Fibroblast of mammary gland (primary cell): ENCODE results near the gene SEZ6L.

Experiments used
- DNase-seq: peaks from one replicate; pipeline ENCODE4 v3.0.0-alpha.2; 2010; ENCODE audit warnings: low read depth
- H3K4me3 ChIP-seq: 2 replicates; pipeline ENCODE4 v1.5.1; 2011; ENCODE audit warnings: low read depth, mild to moderate bottlenecking, low read length, moderate library complexity; ENCODE audit not compliant: control insufficient read depth
- TF ChIP-seq, protein P1 (sequence below): conservative IDR thresholded peaks from 2 replicates; pipeline ENCODE4 v1.5.1; 2011; ENCODE audit warnings: low read depth, low read length, inconsistent platforms; ENCODE audit not compliant: control insufficient read depth, insufficient read depth

The SEZ6L gene

DNA sequence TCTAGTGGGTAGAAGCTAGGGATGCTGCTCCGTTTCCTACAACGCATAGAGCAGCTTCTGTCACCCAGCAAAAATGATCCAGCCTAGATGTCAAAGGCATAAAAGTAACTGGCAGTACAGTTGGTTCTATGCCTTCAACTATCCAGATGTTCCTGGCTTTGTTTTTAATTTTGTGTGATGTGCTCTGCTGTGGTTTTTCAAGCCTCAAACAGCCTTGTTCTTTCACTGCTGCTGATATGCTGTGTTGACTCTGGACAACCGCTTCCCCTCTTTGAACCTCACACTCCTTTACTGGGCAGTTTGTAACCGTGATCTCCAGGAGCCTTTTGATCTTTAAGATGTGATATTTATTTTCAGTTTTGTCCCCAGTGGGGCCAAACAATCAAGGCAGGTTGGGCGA is 116.4 kb downstream of the SEZ6L start:
- TF ChIP-seq, protein P1, sequence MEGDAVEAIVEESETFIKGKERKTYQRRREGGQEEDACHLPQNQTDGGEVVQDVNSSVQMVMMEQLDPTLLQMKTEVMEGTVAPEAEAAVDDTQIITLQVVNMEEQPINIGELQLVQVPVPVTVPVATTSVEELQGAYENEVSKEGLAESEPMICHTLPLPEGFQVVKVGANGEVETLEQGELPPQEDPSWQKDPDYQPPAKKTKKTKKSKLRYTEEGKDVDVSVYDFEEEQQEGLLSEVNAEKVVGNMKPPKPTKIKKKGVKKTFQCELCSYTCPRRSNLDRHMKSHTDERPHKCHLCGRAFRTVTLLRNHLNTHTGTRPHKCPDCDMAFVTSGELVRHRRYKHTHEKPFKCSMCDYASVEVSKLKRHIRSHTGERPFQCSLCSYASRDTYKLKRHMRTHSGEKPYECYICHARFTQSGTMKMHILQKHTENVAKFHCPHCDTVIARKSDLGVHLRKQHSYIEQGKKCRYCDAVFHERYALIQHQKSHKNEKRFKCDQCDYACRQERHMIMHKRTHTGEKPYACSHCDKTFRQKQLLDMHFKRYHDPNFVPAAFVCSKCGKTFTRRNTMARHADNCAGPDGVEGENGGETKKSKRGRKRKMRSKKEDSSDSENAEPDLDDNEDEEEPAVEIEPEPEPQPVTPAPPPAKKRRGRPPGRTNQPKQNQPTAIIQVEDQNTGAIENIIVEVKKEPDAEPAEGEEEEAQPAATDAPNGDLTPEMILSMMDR, result no peak
- DNase-seq, result no peak
- H3K4me3 ChIP-seq, result no peak overlapping the region

DNA sequence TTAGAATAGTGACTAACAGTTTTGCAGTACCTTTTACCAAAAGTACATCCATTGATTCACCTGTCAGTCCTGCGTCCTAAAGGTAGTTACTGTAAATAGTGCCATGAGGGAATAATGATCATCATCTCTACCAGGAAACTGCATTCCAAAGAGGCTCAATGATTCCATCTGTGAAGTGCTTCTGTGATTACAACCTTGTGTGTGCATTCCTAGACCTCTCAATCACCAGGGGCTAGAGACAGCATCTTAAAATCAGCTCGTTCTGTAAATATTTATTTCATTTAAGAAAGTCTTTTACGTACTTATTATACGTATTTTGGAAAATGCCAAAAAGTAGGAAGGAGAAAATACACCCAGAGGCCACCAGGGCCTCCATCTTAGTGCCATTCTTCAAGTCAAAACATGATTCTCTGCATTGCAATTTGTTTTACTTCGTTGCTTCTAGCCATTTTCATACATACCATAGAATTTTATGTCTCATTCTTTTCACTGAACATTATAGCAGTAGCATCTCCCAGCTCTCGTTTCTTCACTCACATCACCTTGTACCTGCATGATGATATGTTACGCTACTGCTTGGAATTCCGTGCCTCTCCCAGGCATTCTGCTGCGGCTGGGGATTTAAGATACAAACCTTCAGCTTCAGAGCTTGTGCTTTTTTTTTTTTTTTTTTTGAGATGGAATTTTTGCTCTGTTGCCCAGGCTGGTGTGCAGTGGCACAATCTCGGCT is 117.0 kb downstream of the SEZ6L start:
- TF ChIP-seq, protein P1, result no peak
- no peak overlapping the region for H3K4me3 ChIP-seq
- DNase-seq, result no peak

DNA sequence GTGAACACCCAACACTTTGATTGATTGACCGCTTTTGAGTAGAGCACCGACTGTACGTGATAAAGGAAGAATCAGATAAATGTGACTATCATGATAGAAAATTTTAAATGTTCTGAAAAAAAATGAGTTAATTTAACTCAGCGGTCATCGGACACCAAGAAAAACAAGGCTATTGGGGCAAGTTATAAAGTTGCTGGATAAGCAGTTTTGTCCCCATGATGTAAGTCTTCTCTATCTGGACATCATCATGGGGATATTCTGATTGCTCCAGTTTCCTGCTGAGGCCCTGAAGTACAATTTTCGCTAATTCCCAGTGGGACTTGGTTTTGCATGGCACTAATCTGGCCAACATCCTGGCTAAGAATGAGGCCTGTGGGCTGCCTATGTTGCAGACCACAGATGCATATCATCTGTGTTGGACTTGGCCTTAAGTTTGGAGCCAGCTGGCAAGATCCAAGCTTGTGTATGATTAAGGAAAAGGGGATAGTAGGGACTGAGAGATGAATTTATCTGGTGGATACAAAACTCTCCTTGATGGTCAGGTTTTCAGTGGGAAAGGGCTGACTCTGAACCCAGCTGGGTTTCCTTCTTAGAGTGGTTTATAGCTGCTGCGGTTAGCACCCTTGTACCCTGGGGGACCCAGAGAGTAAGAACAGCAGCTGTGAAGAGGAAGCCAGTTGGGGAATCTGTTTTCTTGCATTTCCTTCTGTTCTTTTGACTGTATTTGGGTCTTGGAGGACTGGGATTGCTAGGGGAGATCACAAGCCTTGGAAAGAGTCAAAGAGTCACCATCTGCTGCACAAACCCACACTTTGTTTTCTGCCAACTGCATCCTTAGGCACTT is 118.3 kb downstream of the SEZ6L start:
- TF ChIP-seq, protein P1, result no peak
- DNase-seq, result no peak
- H3K4me3 ChIP-seq, result no peak overlapping the region

DNA sequence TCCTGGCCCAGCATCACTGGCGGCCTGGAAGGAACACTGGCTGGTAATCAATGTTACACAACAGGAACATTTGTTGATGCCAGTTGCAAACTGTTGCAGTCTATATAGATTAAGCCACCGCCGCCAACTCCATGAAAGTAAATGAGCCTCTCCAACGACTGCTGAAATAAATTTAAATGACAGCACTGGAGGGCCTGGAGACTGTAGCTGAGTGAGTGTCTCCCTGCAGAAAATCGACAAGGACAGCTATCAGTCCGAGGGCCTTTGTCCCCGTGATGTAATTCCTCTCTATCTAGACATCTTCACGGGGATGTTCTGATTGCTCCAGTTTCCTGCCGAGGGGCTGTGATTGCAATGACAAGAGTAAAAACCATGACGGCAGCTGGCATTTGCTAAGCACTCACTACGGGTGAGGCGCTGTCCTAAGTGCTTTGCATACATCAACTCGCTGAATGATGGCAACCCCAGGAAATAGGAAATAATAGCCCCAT is 120.4 kb downstream of the SEZ6L start:
- no peak overlapping the region for H3K4me3 ChIP-seq
- TF ChIP-seq, protein P1, result no peak
- no peak for DNase-seq

DNA sequence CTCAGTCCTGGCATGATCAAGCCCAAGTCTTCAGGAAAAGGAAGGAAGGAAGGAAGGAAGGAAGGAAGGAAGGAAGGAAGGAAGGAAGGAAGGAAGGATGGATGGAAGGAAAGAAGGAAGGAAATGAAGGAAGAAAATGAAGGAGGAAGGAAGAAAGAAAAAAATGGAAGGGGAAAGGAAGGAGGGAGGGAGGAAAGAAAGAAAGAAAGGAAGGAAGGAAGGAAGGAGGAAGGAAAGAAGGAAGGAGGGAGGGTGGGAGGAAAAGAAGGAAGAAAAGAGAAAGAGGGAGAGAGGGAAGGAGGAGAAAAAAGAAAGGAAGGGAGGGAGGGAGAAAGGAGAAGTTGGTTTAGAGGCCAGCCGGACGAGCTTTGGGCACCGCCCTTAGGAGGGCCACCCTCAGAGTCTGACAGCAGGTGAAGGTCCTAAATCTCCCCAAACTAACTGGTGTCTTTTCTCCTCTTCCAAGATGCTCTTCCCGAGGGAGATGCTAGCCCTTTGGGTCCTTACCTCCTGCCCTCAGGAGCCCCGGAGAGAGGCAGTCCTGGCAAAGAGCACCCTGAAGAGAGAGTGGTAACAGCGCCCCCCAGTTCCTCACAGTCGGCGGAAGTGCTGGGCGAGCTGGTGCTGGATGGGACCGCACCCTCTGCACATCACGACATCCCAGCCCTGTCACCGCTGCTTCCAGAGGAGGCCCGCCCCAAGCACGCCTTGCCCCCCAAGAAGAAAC is 122.8 kb downstream of the SEZ6L start:
- no peak for DNase-seq
- TF ChIP-seq, protein P1, result no peak
- no peak overlapping the region for H3K4me3 ChIP-seq

DNA sequence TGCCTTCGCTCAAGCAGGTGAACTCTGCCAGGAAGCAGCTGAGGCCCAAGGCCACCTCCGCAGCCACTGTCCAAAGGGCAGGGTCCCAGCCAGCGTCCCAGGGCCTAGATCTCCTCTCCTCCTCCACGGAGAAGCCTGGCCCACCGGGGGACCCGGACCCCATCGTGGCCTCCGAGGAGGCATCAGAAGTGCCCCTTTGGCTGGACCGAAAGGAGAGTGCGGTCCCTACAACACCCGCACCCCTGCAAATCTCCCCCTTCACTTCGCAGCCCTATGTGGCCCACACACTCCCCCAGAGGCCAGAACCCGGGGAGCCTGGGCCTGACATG is 123.4 kb downstream of the SEZ6L start:
- TF ChIP-seq, protein P1, result no peak
- H3K4me3 ChIP-seq, result no peak overlapping the region
- DNase-seq, result no peak
